HepG2 (cell line): ENCODE results near the gene FALEC. TPM values are rescaled to one million over a fixed set of nuclear protein-coding genes. Genes with fewer than 3 reads are reported as not detected.
A peak's percentile ranks its signal among the peaks of the same experiment; 100 is the strongest.

Experiments used
- ELF4 ChIP-seq: sonication (generic); formaldehyde crosslinking; IDR thresholded peaks from 2 replicates; pipeline ENCODE4 v1.5.0; 2020; ENCODE audit warnings: missing genetic modification reagents, mild to moderate bottlenecking, moderate library complexity, borderline replicate concordance
- ISX ChIP-seq: sonication (generic); formaldehyde crosslinking; conservative IDR thresholded peaks from 2 replicates; pipeline ENCODE4 v1.5.0; 2020; ENCODE audit warnings: missing genetic modification reagents
- JUND ChIP-seq: sonication (generic); formaldehyde crosslinking; IDR thresholded peaks from 2 replicates; pipeline ENCODE4 v1.8.0; 2022; ENCODE audit warnings: mild to moderate bottlenecking, missing genetic modification reagents
- RELA ChIP-seq: sonication (generic); formaldehyde crosslinking; IDR thresholded peaks from 2 replicates; pipeline ENCODE4 v1.4.0; 2020; ENCODE audit warnings: missing genetic modification reagents
- STAT5B ChIP-seq: sonication (generic); formaldehyde crosslinking; IDR thresholded peaks from 2 replicates; pipeline ENCODE4 v1.4.0; 2020; ENCODE audit warnings: missing genetic modification reagents
- THAP11 ChIP-seq: IDR thresholded peaks from 2 replicates; pipeline ENCODE4 v1.6.1; 2016; ENCODE audit warnings: missing biosample characterization, missing genetic modification reagents
- ZBTB10 ChIP-seq: sonication (generic); formaldehyde crosslinking; IDR thresholded peaks from 2 replicates; pipeline ENCODE4 v1.4.0; 2020; ENCODE audit warnings: missing genetic modification reagents, borderline replicate concordance
- ZNF160 ChIP-seq: sonication (generic); formaldehyde crosslinking; IDR thresholded peaks from 2 replicates; pipeline ENCODE4 v1.8.0; 2022; ENCODE audit warnings: mild to moderate bottlenecking, inconsistent platforms, missing genetic modification reagents
- ZNF24 ChIP-seq: fragments of 450-650 bp; IDR thresholded peaks from 2 replicates; pipeline ENCODE4 v1.6.1; 2017; ENCODE audit warnings: antibody characterized with exemption, mild to moderate bottlenecking
- ZNF574 ChIP-seq: sonication (generic); formaldehyde crosslinking; IDR thresholded peaks from 2 replicates; pipeline ENCODE4 v1.4.0; 2020; ENCODE audit warnings: missing genetic modification reagents
- ZNF782 ChIP-seq: sonication (generic); formaldehyde crosslinking; IDR thresholded peaks from 2 replicates; pipeline ENCODE4 v1.4.0; 2020; ENCODE audit warnings: missing genetic modification reagents, mild to moderate bottlenecking, borderline replicate concordance
- ZXDC ChIP-seq: sonication (generic); formaldehyde crosslinking; IDR thresholded peaks from 2 replicates; pipeline ENCODE4 v1.5.0; 2020; ENCODE audit warnings: mild to moderate bottlenecking, missing genetic modification reagents
- polyA plus RNA-seq, 8 experiments: library from polyadenylated mRNA; depleted of rRNA in 3 of 8; stranded (reverse) in 7 of 8; unstranded in 1 of 8; fragments of >200 nt; fragmentation: Illumina TruSeq in 4 of 8; extraction: Trizol in 4 of 8; gene quantifications; 2 replicates each; pipeline versions ENCODE4 v1.2.1 to v1.2.3, GENCODE V29; 2011 to 2016; ENCODE audit warnings: low read depth in 4 of 8, missing spikeins in 1 of 8, mixed read lengths in 1 of 8; ENCODE audit not compliant: insufficient read depth in 1 of 8
- total RNA-seq, 5 experiments: library from RNA; depleted of rRNA; stranded (reverse); fragments of >200 nt; fragmentation: Illumina TruSeq; extraction: Trizol; gene quantifications; 2 replicates each; pipeline ENCODE4 v1.2.3, GENCODE V29; 2016; ENCODE audit warnings: low read depth in 1 of 5
- TF ChIP-seq, protein P1 (sequence below): sonication (generic); formaldehyde crosslinking; IDR thresholded peaks from 2 replicates; pipeline ENCODE4 v1.4.0; 2020; ENCODE audit warnings: missing genetic modification reagents, borderline replicate concordance
- TF ChIP-seq, protein P2 (sequence below): sonication (generic); formaldehyde crosslinking; IDR thresholded peaks from 2 replicates; pipeline ENCODE4 v1.4.0; 2020; ENCODE audit warnings: mild to moderate bottlenecking, missing genetic modification reagents

FALEC gene
- total and polyA plus RNA-seq, 2 of the 13 experiments (the other 11 are each of a cell fraction or from before 2014, with no cell fraction given) = 0.33 to 0.71 TPM

DNA sequence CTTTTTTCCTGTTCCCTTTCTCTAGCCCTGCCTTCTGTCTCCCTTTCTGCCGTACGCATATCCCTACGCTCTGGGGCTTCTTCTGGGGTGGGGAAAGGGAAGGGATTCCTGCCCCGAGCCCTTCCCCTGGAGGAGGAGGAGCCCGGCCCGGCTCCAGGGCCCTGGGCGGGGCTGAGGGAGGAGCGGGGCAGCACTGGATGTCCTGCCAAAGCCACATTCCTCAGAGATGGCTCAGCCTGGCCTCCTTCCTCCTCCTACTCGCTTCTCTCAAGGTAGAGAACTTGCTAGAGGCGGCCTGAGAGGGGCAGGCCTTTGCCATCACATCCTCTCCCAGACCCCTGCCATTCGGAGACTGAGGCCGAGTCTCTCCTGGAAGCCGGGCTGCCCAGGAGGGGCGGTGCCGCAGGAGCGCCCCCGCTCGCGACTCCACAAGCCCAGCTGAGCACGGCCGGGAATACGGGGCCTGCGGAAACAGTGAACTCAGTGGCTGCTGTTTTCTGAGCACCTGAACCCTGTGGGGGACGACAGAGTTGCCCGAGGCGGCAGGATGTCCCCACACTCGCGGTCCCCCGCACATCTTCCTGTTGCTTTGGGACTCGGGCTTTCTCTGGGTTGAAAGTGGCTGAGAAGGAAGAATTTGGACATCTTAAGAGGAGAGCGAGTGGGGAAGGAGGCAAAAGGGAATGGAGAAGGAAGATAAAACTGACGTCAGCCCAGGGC lies 45.9 kb downstream of the FALEC start (continued):
- no peak for TF ChIP-seq ZXDC (CRISPR knock-in tag)
- TF ChIP-seq RELA = no peak
- TF ChIP-seq, protein P1, sequence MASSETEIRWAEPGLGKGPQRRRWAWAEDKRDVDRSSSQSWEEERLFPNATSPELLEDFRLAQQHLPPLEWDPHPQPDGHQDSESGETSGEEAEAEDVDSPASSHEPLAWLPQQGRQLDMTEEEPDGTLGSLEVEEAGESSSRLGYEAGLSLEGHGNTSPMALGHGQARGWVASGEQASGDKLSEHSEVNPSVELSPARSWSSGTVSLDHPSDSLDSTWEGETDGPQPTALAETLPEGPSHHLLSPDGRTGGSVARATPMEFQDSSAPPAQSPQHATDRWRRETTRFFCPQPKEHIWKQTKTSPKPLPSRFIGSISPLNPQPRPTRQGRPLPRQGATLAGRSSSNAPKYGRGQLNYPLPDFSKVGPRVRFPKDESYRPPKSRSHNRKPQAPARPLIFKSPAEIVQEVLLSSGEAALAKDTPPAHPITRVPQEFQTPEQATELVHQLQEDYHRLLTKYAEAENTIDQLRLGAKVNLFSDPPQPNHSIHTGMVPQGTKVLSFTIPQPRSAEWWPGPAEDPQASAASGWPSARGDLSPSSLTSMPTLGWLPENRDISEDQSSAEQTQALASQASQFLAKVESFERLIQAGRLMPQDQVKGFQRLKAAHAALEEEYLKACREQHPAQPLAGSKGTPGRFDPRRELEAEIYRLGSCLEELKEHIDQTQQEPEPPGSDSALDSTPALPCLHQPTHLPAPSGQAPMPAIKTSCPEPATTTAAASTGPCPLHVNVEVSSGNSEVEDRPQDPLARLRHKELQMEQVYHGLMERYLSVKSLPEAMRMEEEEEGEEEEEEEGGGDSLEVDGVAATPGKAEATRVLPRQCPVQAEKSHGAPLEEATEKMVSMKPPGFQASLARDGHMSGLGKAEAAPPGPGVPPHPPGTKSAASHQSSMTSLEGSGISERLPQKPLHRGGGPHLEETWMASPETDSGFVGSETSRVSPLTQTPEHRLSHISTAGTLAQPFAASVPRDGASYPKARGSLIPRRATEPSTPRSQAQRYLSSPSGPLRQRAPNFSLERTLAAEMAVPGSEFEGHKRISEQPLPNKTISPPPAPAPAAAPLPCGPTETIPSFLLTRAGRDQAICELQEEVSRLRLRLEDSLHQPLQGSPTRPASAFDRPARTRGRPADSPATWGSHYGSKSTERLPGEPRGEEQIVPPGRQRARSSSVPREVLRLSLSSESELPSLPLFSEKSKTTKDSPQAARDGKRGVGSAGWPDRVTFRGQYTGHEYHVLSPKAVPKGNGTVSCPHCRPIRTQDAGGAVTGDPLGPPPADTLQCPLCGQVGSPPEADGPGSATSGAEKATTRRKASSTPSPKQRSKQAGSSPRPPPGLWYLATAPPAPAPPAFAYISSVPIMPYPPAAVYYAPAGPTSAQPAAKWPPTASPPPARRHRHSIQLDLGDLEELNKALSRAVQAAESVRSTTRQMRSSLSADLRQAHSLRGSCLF (CRISPR knock-in tag) = no peak
- TF ChIP-seq, protein P2, sequence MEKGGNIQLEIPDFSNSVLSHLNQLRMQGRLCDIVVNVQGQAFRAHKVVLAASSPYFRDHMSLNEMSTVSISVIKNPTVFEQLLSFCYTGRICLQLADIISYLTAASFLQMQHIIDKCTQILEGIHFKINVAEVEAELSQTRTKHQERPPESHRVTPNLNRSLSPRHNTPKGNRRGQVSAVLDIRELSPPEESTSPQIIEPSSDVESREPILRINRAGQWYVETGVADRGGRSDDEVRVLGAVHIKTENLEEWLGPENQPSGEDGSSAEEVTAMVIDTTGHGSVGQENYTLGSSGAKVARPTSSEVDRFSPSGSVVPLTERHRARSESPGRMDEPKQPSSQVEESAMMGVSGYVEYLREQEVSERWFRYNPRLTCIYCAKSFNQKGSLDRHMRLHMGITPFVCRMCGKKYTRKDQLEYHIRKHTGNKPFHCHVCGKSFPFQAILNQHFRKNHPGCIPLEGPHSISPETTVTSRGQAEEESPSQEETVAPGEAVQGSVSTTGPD (CRISPR knock-in tag) = peak; percentile 94
- no peak for TF ChIP-seq STAT5B (CRISPR knock-in tag)
- TF ChIP-seq ZNF782 (CRISPR knock-in tag) = no peak
- TF ChIP-seq THAP11 (CRISPR knock-in tag) = peak; percentile 6
- 0 out of 2 replicates have a peak, but pooled peaks have one; percentile 43 for TF ChIP-seq ZNF160 (CRISPR knock-in tag)
- TF ChIP-seq ZBTB10 (CRISPR knock-in tag) = peak; percentile 34; the same call in 1 of the 2 replicates
- no peak for TF ChIP-seq JUND (CRISPR knock-in tag)
- no peak for TF ChIP-seq ZNF24
- no peak for TF ChIP-seq ISX
- no peak for TF ChIP-seq ELF4 (CRISPR knock-in tag)
- TF ChIP-seq ZNF574 = peak; percentile 13; the same call in 1 of the 2 replicates
